Sciatic nerve (tissue), 2 donors: Measurements from ENCODE around the gene PADI2. TPM values are rescaled to one million over a fixed set of nuclear protein-coding genes. Genes with fewer than 3 reads are reported as not detected.
A peak's percentile ranks its signal among the peaks of the same experiment; 100 is the strongest.
"Not testable (repeated sequence)": the region's sequence is repeated elsewhere in the genome, so short reads cannot be mapped to it uniquely, and the experiment has no call there.

ENCODE experiments used
- ATAC-seq: fragments of 200-7000 bp; cut with Tn5 transposase; one replicate; pipeline ENCODE4 v1.9.1; 2020; ENCODE audit warnings: mild to moderate bottlenecking, moderate library complexity
- DNase-seq: peaks from one replicate; pipeline ENCODE4 v3.0.0-alpha.2; 2020; ENCODE audit warnings: low spot score
- intact Hi-C: fragments of 100-400 bp; cut with DNase I; formaldehyde crosslinking; loops from one replicate; pipeline ENCODE4 v1.14.2; 2022
- total RNA-seq: library from RNA; stranded (reverse); fragmentation: NEBNext Ultra II Directional; extraction: Animal tissue kit (Norgen Biotek cat#: 25700); gene quantifications from one replicate; pipeline ENCODE4 v1.2.1, GENCODE V29; 2021
- donor health status: DM: no; HTN: no; CAD: no.
- donor health status: DM: no; HTN: no; CAD: no.

Gene PADI2
- total RNA-seq, 1 donor from 2014 or later, result 21.2 TPM

DNA sequence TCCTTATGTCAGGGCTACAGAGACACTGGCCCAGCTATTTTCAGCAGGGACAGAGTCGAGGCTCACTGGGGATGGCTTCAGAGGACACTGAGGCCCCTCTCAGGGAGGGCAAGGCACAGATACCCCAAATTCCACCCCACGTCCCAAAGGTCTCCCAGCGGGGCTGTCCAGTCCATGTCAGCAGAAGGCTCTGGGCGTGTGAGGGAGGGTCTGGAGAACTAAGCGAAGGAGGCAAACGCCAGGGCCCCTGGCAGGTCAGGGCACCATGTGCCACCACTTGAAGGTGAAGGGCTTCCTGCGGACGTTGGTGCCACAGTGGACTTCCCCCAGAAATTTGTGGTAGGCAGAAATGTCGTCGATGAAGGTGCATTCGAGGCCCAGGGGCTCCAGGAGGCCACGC, 50.5 kb downstream of the PADI2 start:
- DNase-seq, result no peak
- intact Hi-C loops, result no loop called here
- no peak for ATAC-seq

DNA sequence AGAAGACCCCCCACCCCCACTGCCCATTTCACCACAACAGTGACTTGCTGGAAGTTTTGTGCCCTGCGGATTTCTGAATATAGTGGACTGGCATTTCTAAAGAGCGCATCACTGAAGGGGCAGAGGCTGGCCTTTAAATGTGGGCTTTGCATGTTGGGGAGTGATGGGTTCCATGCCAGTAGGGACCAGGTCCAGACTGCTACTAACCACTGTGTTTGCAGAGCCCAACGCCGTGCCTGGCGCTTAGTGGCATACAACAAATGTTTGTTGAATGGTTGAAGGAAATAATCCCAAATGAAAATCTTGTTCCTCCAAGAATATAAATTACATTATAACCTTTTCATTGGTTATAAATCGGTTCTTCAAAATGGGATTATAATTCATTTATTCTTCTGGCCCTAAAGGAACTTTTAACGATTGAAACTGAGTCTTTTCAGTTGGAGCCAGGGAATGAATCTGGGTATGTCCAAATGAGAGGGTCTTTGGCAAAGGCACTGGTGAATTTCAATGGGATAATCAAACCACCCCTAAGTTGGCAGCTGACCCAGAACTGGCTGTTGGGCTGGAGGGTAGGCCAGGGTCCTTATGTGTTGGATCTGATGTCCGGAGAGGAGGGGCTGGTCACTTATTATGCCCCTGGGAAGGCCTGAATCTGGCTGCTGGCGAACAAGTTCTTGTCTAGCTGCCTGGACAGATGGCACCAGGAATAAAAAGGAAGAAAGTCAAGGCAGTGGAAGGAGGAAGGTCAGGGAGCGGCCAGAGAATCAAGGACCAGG, 51.6 kb downstream of the PADI2 start:
- ATAC-seq, result no peak
- DNase-seq, result no peak
- intact Hi-C loops, result no loop called here

GRCh38 chr1:17067069-17067426, 52.2 kb downstream of the PADI2 start:
- ATAC-seq, result no peak
- DNase-seq, result no peak
- intact Hi-C loops, result no loop called here

- intact Hi-C loops, result no loop called here
- no peak for ATAC-seq
- DNase-seq, result no peak
These were observed 52.7 kb downstream of the PADI2 start for GRCh38 chr1:17066361-17067068.

DNA sequence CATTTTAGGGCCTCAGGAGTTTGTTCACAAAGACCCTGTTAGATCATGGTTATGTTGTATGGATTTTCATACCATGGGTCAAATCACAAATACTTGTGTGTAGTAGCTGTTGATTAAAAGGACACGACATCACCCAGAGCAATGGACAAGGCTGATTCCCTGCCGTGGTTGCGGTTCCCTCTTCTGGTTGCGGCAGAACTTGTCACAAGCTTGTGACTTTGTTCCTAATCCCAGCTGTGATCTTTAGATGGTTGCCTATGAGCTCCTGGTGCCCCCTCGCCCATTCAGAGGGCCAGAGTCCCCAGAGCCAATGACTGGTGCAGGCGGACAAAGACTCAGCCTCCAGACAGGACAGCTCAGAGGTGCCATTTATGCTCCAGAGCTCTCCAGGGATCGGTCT, 53.6 kb downstream of the PADI2 start:
- no peak for ATAC-seq
- no peak for DNase-seq
- intact Hi-C loops, result no loop called here

DNA sequence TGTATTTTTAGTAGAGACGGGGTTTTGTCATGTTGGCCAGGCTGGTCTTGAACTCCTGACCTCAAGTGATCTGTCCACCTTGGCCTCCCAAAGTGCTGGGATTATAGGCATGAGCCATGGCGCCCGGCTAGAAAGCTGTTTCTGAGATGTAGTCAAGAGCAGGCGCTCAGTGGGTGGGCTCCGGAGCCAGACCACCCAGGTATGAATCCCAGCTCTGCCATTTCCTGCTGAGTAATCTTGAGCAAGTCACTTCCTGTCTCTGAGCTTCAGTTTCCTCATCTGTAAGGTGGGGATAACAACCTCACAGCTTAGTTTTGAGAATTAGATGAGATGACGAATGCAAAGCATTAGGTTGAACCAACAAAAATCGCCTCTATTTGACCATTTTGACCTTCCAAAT, 56.5 kb downstream of the PADI2 start:
- DNase-seq, ATAC-seq: not testable (repeated sequence)
- intact Hi-C loops, result loop anchor here (5.0 kb wide), 1 partner anchor 175 kb away; no protein-coding TSS in a partner anchor

DNA sequence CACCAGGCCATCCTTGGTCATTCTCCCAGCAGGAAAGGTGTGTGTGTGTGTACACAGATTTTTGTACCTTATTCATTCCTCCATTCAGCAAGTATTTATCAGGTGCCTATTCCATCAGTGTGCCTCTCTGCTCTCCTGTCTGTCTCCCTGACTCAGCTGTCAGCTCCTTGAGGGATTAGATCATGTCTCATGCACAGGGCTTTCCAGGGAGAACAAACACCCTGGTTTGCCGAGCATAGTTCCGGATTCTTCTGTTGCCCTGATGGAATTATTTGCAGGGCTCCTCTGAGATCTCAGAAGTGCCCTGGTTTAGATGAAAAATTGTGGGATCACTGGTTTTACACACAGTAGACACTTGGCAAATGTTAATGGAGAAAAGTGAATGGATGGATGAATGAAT, 57.4 kb downstream of the PADI2 start:
- intact Hi-C loops, result loop anchor here (5.0 kb wide), 1 partner anchor 175 kb away; no protein-coding TSS in a partner anchor
- DNase-seq (no peak), ATAC-seq (no peak)

GRCh38 chr1:17061486-17061885, 57.8 kb downstream of the PADI2 start:
- no peak for ATAC-seq
- DNase-seq, result no peak
- intact Hi-C loops, result loop anchor here (5.0 kb wide), 1 partner anchor 176 kb away; no protein-coding TSS in a partner anchor

DNA sequence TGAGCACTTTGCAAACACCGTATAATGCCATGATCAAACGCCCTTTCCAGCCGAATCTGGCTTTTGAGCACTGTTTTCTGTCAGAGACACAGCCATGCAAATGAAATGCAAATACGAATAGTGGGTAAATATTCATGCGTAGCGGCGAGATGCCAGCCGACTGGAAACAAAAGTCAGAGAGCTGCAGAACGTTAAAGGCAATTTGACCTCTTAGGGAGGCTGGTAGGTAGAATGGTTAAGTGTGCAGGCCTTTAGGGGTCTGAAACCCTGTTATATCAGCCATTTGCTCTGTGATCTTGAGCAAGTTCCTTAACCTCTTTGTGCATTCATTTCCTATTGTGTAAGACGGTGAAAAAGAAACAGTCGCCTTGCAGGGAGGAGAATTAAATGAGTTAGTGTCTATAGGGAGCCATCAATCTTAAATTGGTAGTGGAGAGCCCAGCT, 58.9 kb downstream of the PADI2 start:
- DNase-seq, result no peak
- intact Hi-C loops, result loop anchor here (5.0 kb wide), 1 partner anchor 177 kb away; no protein-coding TSS in a partner anchor
- ATAC-seq, result no peak

GRCh38 chr1:17059391-17060305, 59.6 kb downstream of the PADI2 start:
- ATAC-seq (peak; percentile 83), DNase-seq (peak; percentile 74)
- intact Hi-C loops, result loop anchor here (5.0 kb wide), 1 partner anchor 178 kb away; no protein-coding TSS in a partner anchor

DNA sequence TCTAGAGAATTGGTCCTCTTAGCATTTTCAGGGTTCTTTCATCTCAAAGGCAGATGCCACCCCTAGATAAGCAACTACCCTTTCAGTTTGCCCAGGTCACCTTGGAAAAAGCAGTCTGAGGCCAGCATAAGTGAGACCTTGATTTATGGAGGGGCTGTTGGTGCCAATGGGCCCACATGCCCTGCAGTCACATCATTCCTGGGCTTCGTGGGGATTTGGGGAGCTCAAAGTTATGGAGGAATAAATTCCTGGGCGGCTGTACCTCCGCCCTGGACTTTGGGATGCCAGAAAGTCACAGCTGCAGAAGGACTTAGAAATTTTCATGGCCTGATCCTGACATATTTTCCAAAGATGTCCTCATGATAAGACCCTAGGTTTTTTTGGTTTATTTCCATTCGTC, 62.7 kb downstream of the PADI2 start:
- intact Hi-C loops, result no loop called here
- ATAC-seq (no peak), DNase-seq (no peak)

DNA sequence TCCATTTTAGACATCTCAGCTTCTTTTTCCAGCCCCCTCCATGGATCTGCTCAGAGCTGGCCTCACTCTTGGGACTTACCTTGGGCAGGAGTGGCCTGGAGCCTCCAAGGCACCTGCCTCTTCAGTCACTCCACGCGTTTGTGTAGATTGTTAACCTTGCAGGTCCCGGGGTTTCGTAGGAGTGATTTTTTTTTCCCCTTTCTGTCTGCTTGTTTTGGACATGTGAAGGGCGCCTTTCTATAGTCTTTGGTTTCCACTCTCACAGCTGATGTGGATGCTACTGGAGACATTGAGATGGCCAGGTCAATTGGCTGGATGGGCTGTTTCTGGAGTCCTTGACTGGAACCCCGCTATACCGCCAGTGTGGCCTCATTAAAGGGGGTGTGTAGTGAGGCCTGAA, 63.5 kb downstream of the PADI2 start:
- no peak for DNase-seq
- intact Hi-C loops, result no loop called here

GRCh38 chr1:17053685-17054410, 65.4 kb downstream of the PADI2 start, which contains the start of gene SDHB:
Gene SDHB (minus strand): TSS chr1:17054032. CDS start chr1:17054019, 13 bp downstream.
- intact Hi-C loops, result no loop called here
- DNase-seq (peak; percentile 99), ATAC-seq (peak; percentile 99)

More for the DNA sequence above, 63.5 kb downstream of the PADI2 start:
- no peak for ATAC-seq

GRCh38 chr1:17053086-17053684, 66.1 kb downstream of the PADI2 start:
- intact Hi-C loops, result no loop called here
- DNase-seq (no peak), ATAC-seq (no peak)

DNA sequence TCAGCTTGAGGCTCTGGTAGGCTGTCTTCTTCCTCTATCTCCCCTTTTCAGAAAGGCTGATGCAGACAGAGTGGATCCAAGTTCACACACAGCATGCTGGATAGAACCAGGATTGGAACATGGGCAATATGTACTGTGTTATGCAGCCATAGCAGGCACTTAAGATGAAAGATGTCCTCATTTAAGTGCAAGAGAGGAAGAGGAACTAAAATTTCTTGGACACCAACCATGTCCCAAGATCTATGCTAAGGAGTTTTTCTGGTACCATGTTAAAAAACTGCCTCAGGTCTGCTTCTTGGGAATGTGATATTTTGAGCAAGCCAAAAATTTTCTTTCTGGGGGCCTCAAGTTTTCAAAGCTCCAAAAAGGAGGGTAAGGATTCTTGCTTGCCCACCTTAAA, 66.6 kb downstream of the PADI2 start:
- intact Hi-C loops, result no loop called here
- no peak for ATAC-seq
- no peak for DNase-seq

- intact Hi-C loops, result no loop called here
- ATAC-seq (no peak), DNase-seq (no peak)
These were observed 67.2 kb downstream of the PADI2 start for GRCh38 chr1:17052038-17052437.

DNA sequence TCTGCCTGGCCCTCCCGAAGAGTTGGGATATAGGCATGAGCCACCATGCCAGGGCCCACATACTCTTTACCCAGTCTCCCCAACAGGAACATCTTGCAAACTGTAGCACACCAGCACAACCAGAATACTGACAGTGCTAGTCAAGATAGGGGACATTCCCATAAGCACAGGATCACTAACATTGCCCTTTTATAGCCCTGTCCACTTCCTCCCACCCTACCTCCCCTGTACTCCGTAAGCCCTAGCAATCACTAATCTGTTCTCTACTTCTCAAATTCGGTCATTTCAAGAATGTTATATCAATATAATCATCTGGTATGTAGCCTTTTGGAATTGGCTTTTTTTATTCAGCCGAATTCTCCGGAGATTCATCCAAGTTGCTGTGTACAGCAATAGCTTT, 71.3 kb downstream of the PADI2 start:
- intact Hi-C loops, result loop anchor here (5.0 kb wide), 1 partner anchor 96 kb away; no protein-coding TSS in a partner anchor
- DNase-seq (no peak), ATAC-seq (no peak)

DNA sequence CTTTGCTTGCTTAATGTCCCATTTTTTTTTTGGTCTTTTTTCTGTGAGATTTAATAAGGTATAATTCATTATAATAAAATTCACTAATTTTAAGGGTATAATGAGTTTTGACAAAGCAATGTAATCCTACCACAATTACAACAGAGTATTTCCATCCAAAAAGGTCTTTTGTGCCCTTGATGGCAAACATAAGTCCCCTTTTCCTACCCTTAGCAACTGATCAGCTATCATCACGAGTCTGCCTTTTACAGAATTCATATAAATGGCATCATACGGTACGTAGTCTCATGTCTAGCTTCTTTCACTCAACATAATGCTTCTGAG, 73.0 kb downstream of the PADI2 start:
- DNase-seq (no peak), ATAC-seq (no peak)
- intact Hi-C loops, result loop anchor here (5.0 kb wide), 1 partner anchor 94 kb away; no protein-coding TSS in a partner anchor
